GM21360 (cell line): ENCODE data around the gene WNT3A.

Source experiments
- ATAC-seq: cut with Tn5 transposase; IDR thresholded peaks from one replicate; pipeline ENCODE4 v1.9.1; 2021; ENCODE audit warnings: mild to moderate bottlenecking, moderate library complexity; ENCODE audit not compliant: unreplicated experiment

Gene WNT3A

GRCh38 chr1:228030451-228031201 is 23.8 kb downstream of the WNT3A start:
- no peak for ATAC-seq

GRCh38 chr1:228031276-228031995 is 24.6 kb downstream of the WNT3A start:
- ATAC-seq = no peak

- ATAC-seq = no peak
Measured at GRCh38 chr1:228032041-228032440, 25.2 kb downstream of the WNT3A start.

GRCh38 chr1:228033376-228033775 is 26.6 kb downstream of the WNT3A start:
- no peak for ATAC-seq

- ATAC-seq = no peak
Measured at GRCh38 chr1:228034954-228035837, 28.4 kb downstream of the WNT3A start.

GRCh38 chr1:228035844-228036243 is 29.0 kb downstream of the WNT3A start:
- ATAC-seq = no peak

- no peak for ATAC-seq
Measured at GRCh38 chr1:228036701-228037231, 30.0 kb downstream of the WNT3A start.

- ATAC-seq = peak; percentile 80
Measured at GRCh38 chr1:228037401-228038386, 30.9 kb downstream of the WNT3A start.

GRCh38 chr1:228038387-228039005 is 31.7 kb downstream of the WNT3A start:
- ATAC-seq = no peak

- ATAC-seq = no peak
Measured at GRCh38 chr1:228039006-228039903, 32.5 kb downstream of the WNT3A start.

- ATAC-seq = no peak
Measured at GRCh38 chr1:228039986-228040385, 33.2 kb downstream of the WNT3A start.

GRCh38 chr1:228041316-228041715 is 34.5 kb downstream of the WNT3A start:
- no peak for ATAC-seq

- ATAC-seq = no peak
Measured at GRCh38 chr1:228042508-228042907, 35.7 kb downstream of the WNT3A start.

- no peak for ATAC-seq
Measured at GRCh38 chr1:228043281-228043848, 36.6 kb downstream of the WNT3A start.

GRCh38 chr1:228044961-228045360 is 38.2 kb downstream of the WNT3A start:
- no peak for ATAC-seq

- ATAC-seq = no peak
Measured at GRCh38 chr1:228045405-228045804, 38.6 kb downstream of the WNT3A start.

GRCh38 chr1:228045871-228046270 is 39.1 kb downstream of the WNT3A start:
- ATAC-seq = no peak
